ENCODE measurements around the gene THY1.

DNA sequence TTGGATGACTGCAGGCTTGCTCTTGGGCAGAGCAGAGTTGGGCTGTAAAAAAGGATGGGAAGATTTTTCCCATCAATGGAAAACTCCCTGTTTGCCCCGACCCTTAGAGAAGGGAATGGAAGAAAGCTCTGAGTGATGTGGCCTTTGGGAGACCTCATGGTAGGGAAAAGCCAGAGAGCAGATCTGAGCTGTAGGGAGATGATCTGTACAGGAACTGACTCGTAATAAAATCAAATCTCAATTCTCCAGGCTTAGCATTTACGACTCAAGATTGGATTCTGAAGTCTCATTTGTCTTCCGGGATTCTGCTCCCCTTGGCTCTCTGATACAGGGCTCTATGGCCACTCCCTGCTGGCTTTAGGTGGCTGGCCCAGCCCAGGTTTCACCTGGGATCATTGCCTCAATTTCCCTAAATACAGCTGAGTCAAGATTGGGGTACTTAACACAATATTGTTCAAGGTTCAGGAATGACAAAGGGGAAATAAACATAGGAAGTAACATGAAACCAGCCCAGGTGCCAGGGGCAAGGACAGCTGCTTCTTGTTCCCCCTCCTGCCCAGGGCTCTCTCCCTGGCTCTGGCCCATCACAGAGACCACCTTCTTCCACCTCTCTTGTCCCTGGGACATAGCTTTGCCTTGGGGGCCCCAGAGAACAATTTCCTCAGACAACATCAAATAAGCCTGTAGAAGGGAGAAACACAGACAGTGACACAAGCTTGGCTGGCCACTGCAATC is 38.4 kb upstream of the THY1 start:
- TF ChIP-seq CTCF (IDR thresholded peaks at IDR 0.05): no peak
- no peak for TF ChIP-seq POLR2A (IDR thresholded peaks at IDR 0.05)

Measured in thyroid gland (tissue), 4 donors.